VCaP (cell line): ENCODE measurements around the gene PIK3CB.

Source experiments
- H3K27ac ChIP-seq: fragments of 450-650 bp; 2 replicates; pipeline ENCODE4 v1.5.1; 2017
- CTCF ChIP-seq: fragments of 450-650 bp; conservative IDR thresholded peaks from 2 replicates; pipeline ENCODE4 v1.5.1; 2017; ENCODE audit warnings: mild to moderate bottlenecking, moderate library complexity

PIK3CB gene

GRCh38 chr3:138646008-138646407 lies 188.7 kb downstream of the PIK3CB start:
- H3K27ac ChIP-seq = no peak overlapping the region
- no peak for TF ChIP-seq CTCF

GRCh38 chr3:138642927-138643253 lies 191.8 kb downstream of the PIK3CB start:
- TF ChIP-seq CTCF = no peak
- H3K27ac ChIP-seq = no peak overlapping the region

GRCh38 chr3:138642226-138642926 lies 192.4 kb downstream of the PIK3CB start:
- no peak for TF ChIP-seq CTCF
- no peak overlapping the region for H3K27ac ChIP-seq

GRCh38 chr3:138640537-138640936 lies 194.2 kb downstream of the PIK3CB start:
- TF ChIP-seq CTCF = no peak
- no peak overlapping the region for H3K27ac ChIP-seq

- H3K27ac ChIP-seq = no peak overlapping the region
- no peak for TF ChIP-seq CTCF
Observed at GRCh38 chr3:138638641-138639040, 196.1 kb downstream of the PIK3CB start.

- no peak for TF ChIP-seq CTCF
- no peak overlapping the region for H3K27ac ChIP-seq
Observed at GRCh38 chr3:138629526-138629925, 205.2 kb downstream of the PIK3CB start.

- TF ChIP-seq CTCF = no peak
Observed at GRCh38 chr3:138625707-138626365, 208.9 kb downstream of the PIK3CB start.

More at GRCh38 chr3:138625707-138626365, 208.9 kb downstream of the PIK3CB start:
- H3K27ac ChIP-seq = no peak overlapping the region
